Activated B cell treated with CpG ODN at 0.5 μM for 24 hours (primary cell): ENCODE results near the gene LRRC49. TPM values are rescaled to one million over a fixed set of nuclear protein-coding genes. Genes with fewer than 3 reads are reported as not detected.
"Not testable (repeated sequence)": the region's sequence is repeated elsewhere in the genome, so short reads cannot be mapped to it uniquely, and the experiment has no call there.

Experiments
- ATAC-seq: fragments of 200-7000 bp; cut with Tn5 transposase; one replicate; pipeline ENCODE4 v1.10.0; 2021; ENCODE audit warnings: low read depth, mild to moderate bottlenecking, moderate library complexity
- CTCF ChIA-PET: fragments of 350-600 bp; sonication (Branson Sonifier 250); formaldehyde crosslinking; loops from one replicate; lab custom pipeline; 2021; ENCODE audit warnings: antibody characterized with exemption; lab: Charles Lee
- POLR2A ChIA-PET: fragments of 350-600 bp; sonication (Branson Sonifier 250); formaldehyde crosslinking; loops from one replicate; lab custom pipeline; 2021; ENCODE audit warnings: antibody characterized with exemption; lab: Charles Lee
- DNase-seq: peaks from one replicate; pipeline ENCODE4 v3.0.0; 2022
- H3K27ac Mint-ChIP-seq: one replicate; pipeline ENCODE4 v1.8.0; 2020; ENCODE audit warnings: mixed read lengths
- H3K27me3 Mint-ChIP-seq: one replicate; pipeline ENCODE4 v1.8.0; 2021; ENCODE audit warnings: mixed read lengths
- H3K36me3 Mint-ChIP-seq: one replicate; pipeline ENCODE4 v1.8.0; 2021; ENCODE audit warnings: low read depth, mixed read lengths
- H3K4me1 Mint-ChIP-seq: one replicate; pipeline ENCODE4 v1.8.0; 2021; ENCODE audit warnings: mixed read lengths
- H3K4me3 Mint-ChIP-seq: one replicate; pipeline ENCODE4 v1.8.0; 2020; ENCODE audit warnings: mild to moderate bottlenecking, mixed read lengths
- H3K9me3 Mint-ChIP-seq: one replicate; pipeline ENCODE4 v1.8.0; 2020; ENCODE audit warnings: mixed read lengths
- CTCF ChIP-seq: fragments of 200-600 bp; IDR thresholded peaks from one replicate; pipeline ENCODE4 v1.8.0; 2022; ENCODE audit warnings: antibody characterized with exemption, mild to moderate bottlenecking
- intact Hi-C: fragments of 100-400 bp; cut with micrococcal nuclease; formaldehyde crosslinking; loops from one replicate; pipeline ENCODE4 v1.15.1; 2024
- total RNA-seq: library from RNA; stranded (reverse); gene quantifications from 2 replicates; pipeline ENCODE4 v1.2.3, GENCODE V29; 2022

Gene LRRC49
- total RNA-seq, 1 donor from 2014 or later: 0.84 TPM

GRCh38 chr15:71010997-71011396 lies 118.4 kb downstream of the LRRC49 start:
- Mint-ChIP-seq H3K4me3 (no peak overlapping the region), H3K27me3 (peaks cover 13% of the 10 kb centered on the region), H3K9me3 (no peaks in the 10 kb centered on the region), H3K27ac (no peak overlapping the region), H3K4me1 (no peaks in the 10 kb centered on the region), H3K36me3 (no peaks in the 10 kb centered on the region)
- ChIA-PET CTCF (no interaction called here), POLR2A (no interaction called here)
- DNase-seq: no peak
- intact Hi-C loops: no loop called here
- no peak for TF ChIP-seq CTCF
- ATAC-seq: no peak

GRCh38 chr15:71011503-71012155 lies 119.0 kb downstream of the LRRC49 start:
- no peak overlapping the region for H3K27ac Mint-ChIP-seq
- POLR2A ChIA-PET: no interaction called here
- H3K9me3 Mint-ChIP-seq: no peaks in the 10 kb centered on the region
- no peaks in the 10 kb centered on the region for H3K36me3 Mint-ChIP-seq
- no peak for TF ChIP-seq CTCF
- peaks cover 13% of the 10 kb centered on the region for H3K27me3 Mint-ChIP-seq
- CTCF ChIA-PET: no interaction called here
- H3K4me3 Mint-ChIP-seq: no peak overlapping the region
- no peak for ATAC-seq
- no peak for DNase-seq
- intact Hi-C loops: no loop called here
- no peaks in the 10 kb centered on the region for H3K4me1 Mint-ChIP-seq

- DNase-seq (no peak), ATAC-seq (no peak)
- Mint-ChIP-seq H3K36me3 (no peaks in the 10 kb centered on the region), H3K4me1 (no peaks in the 10 kb centered on the region), H3K4me3 (no peak overlapping the region), H3K9me3 (no peaks in the 10 kb centered on the region), H3K27me3 (peaks cover 9% of the 10 kb centered on the region), H3K27ac (no peak overlapping the region)
- CTCF ChIA-PET: no interaction called here
- intact Hi-C loops: no loop called here
- no peak for TF ChIP-seq CTCF
- POLR2A ChIA-PET: no interaction called here
Measured at GRCh38 chr15:71013446-71013845, 120.8 kb downstream of the LRRC49 start.

GRCh38 chr15:71015342-71015741 lies 122.7 kb downstream of the LRRC49 start:
- DNase-seq: no peak
- ChIA-PET POLR2A (no interaction called here), CTCF (no interaction called here)
- H3K9me3 Mint-ChIP-seq: peaks cover 7% of the 10 kb centered on the region
- peaks cover 5% of the 10 kb centered on the region for H3K27me3 Mint-ChIP-seq
- H3K36me3 Mint-ChIP-seq: no peaks in the 10 kb centered on the region
- no peaks in the 10 kb centered on the region for H3K4me1 Mint-ChIP-seq
- TF ChIP-seq CTCF: no peak
- intact Hi-C loops: no loop called here
- no peak overlapping the region for H3K27ac Mint-ChIP-seq
- ATAC-seq: no peak
- H3K4me3 Mint-ChIP-seq: no peak overlapping the region

- peaks cover 18% of the 10 kb centered on the region for H3K9me3 Mint-ChIP-seq
- intact Hi-C loops, CTCF ChIA-PET, H3K4me1 Mint-ChIP-seq, H3K27me3 Mint-ChIP-seq, POLR2A ChIA-PET, H3K27ac Mint-ChIP-seq, DNase-seq, H3K36me3 Mint-ChIP-seq, ATAC-seq, H3K4me3 Mint-ChIP-seq: not testable (repeated sequence)
Measured at GRCh38 chr15:71031232-71031631, 138.6 kb downstream of the LRRC49 start.

GRCh38 chr15:71035478-71035877 lies 142.9 kb downstream of the LRRC49 start:
- POLR2A ChIA-PET, H3K36me3 Mint-ChIP-seq, intact Hi-C loops: not testable (repeated sequence)

More at GRCh38 chr15:71035478-71035877, 142.9 kb downstream of the LRRC49 start:
- H3K4me3 Mint-ChIP-seq, CTCF ChIA-PET, ATAC-seq, DNase-seq, H3K27ac Mint-ChIP-seq, H3K4me1 Mint-ChIP-seq, H3K9me3 Mint-ChIP-seq, H3K27me3 Mint-ChIP-seq: not testable (repeated sequence)
